NCI-H1105 (cell line): ENCODE data around the gene PCGF3.
"Not testable (repeated sequence)": the region's sequence is repeated elsewhere in the genome, so short reads cannot be mapped to it uniquely, and the experiment has no call there.

Source experiments
- DNase-seq: peaks from one replicate; lab custom pipeline; 2025; lab: John Stamatoyannopoulos, UW

The PCGF3 gene

GRCh38 chr4:668219-668618 is 37.4 kb upstream of the PCGF3 start:
- DNase-seq: not testable (repeated sequence)

- DNase-seq: not testable (repeated sequence)
Measured at GRCh38 chr4:669806-670559, 35.6 kb upstream of the PCGF3 start.

GRCh38 chr4:671769-672168 is 33.9 kb upstream of the PCGF3 start:
- no peak for DNase-seq

- no peak for DNase-seq
Measured at GRCh38 chr4:673349-674091, 32.1 kb upstream of the PCGF3 start.

- DNase-seq: peak; percentile 81
Measured at GRCh38 chr4:674172-675035, 31.2 kb upstream of the PCGF3 start, which contains the start of the genes ATP5ME and MYL5. Gene ATP5ME, minus strand, starts transcription at chr4:674276. Its CDS starts 29 bp downstream, at chr4:674247. Gene MYL5, plus strand, starts transcription at chr4:674542. Its CDS starts 3,485 bp downstream, at chr4:678027.

- DNase-seq: no peak
Measured at GRCh38 chr4:675036-675882, 30.4 kb upstream of the PCGF3 start.

GRCh38 chr4:675980-676870 is 29.4 kb upstream of the PCGF3 start:
- DNase-seq: no peak

- no peak for DNase-seq
Measured at GRCh38 chr4:676871-677235, 28.8 kb upstream of the PCGF3 start.

- no peak for DNase-seq
Measured at GRCh38 chr4:677431-678293, 28.0 kb upstream of the PCGF3 start.

- DNase-seq: no peak
Measured at GRCh38 chr4:678331-679103, 27.1 kb upstream of the PCGF3 start.

- DNase-seq: no peak
Measured at GRCh38 chr4:679104-679481, 26.5 kb upstream of the PCGF3 start.

GRCh38 chr4:679629-680028 is 26.0 kb upstream of the PCGF3 start:
- no peak for DNase-seq

GRCh38 chr4:680091-680490 is 25.5 kb upstream of the PCGF3 start:
- DNase-seq: no peak

GRCh38 chr4:680551-680927 is 25.1 kb upstream of the PCGF3 start:
- DNase-seq: no peak

- DNase-seq: no peak
Measured at GRCh38 chr4:680928-681645, 24.5 kb upstream of the PCGF3 start.

GRCh38 chr4:681736-682451 is 23.7 kb upstream of the PCGF3 start:
- peak; percentile 60 for DNase-seq

GRCh38 chr4:682490-683172 is 23.0 kb upstream of the PCGF3 start:
- no peak for DNase-seq
